Astrocyte (in vitro differentiated cells and primary cell): ENCODE data around the gene KIAA0753. TPM values are rescaled to one million over a fixed set of nuclear protein-coding genes. Genes with fewer than 3 reads are reported as not detected.

Experiments
- DNase-seq: peaks from one replicate; pipeline ENCODE4 v3.0.0-alpha.2; 2010; ENCODE audit warnings: low read depth
- FAIRE-seq: peaks from 2 replicates; lab custom pipeline; 2011; peaks lifted over from hg19 to GRCh38; lab: Jason Lieb, UNC
- H2AFZ ChIP-seq: 2 replicates; pipeline ENCODE4 v1.6.0; 2012; ENCODE audit warnings: low read depth, low read length, inconsistent platforms
- H3K27ac ChIP-seq: 2 replicates; pipeline ENCODE4 v1.5.1; 2011; ENCODE audit warnings: low read depth, low read length, inconsistent platforms
- H3K27me3 ChIP-seq: 2 replicates; pipeline ENCODE4 v1.6.0; 2011; ENCODE audit warnings: low read length, inconsistent platforms; ENCODE audit not compliant: insufficient read depth
- H3K36me3 ChIP-seq: 2 replicates; pipeline ENCODE4 v1.5.1; 2011; ENCODE audit warnings: low read length, inconsistent platforms; ENCODE audit not compliant: insufficient read depth
- H3K4me1 ChIP-seq: 2 replicates; pipeline ENCODE4 v1.5.1; 2011; ENCODE audit warnings: low read length, inconsistent platforms; ENCODE audit not compliant: insufficient read depth
- H3K4me2 ChIP-seq: 2 replicates; pipeline ENCODE4 v1.6.0; 2012; ENCODE audit warnings: low read length, inconsistent platforms
- H3K4me3 ChIP-seq: 2 replicates; pipeline ENCODE4 v1.5.1; 2011; ENCODE audit warnings: low read depth, mild to moderate bottlenecking, low read length, inconsistent platforms; ENCODE audit not compliant: insufficient read depth
- H3K79me2 ChIP-seq: 2 replicates; pipeline ENCODE4 v1.6.0; 2012; ENCODE audit warnings: mild to moderate bottlenecking, low read length, inconsistent platforms; ENCODE audit not compliant: insufficient read depth
- H3K9ac ChIP-seq: 2 replicates; pipeline ENCODE4 v1.6.0; 2012; ENCODE audit warnings: mild to moderate bottlenecking, low read length, inconsistent platforms
- H3K9me3 ChIP-seq: 2 replicates; pipeline ENCODE4 v1.5.1; 2012; ENCODE audit warnings: low read depth, mild to moderate bottlenecking, low read length, inconsistent platforms; ENCODE audit not compliant: insufficient read depth
- H4K20me1 ChIP-seq: 2 replicates; pipeline ENCODE4 v1.6.0; 2012; ENCODE audit warnings: low read length, inconsistent platforms; ENCODE audit not compliant: insufficient read depth
- H3K27ac Mint-ChIP-seq: one replicate; pipeline ENCODE4 v1.8.0; 2021; ENCODE audit warnings: mild to moderate bottlenecking, mixed read lengths; ENCODE audit not compliant: unreplicated experiment
- H3K27me3 Mint-ChIP-seq: one replicate; pipeline ENCODE4 v1.8.0; 2021; ENCODE audit warnings: low read depth, mixed read lengths; ENCODE audit not compliant: unreplicated experiment
- H3K36me3 Mint-ChIP-seq: one replicate; pipeline ENCODE4 v1.8.0; 2021; ENCODE audit warnings: low read depth, mixed read lengths; ENCODE audit not compliant: unreplicated experiment
- H3K4me1 Mint-ChIP-seq: one replicate; pipeline ENCODE4 v1.8.0; 2021; ENCODE audit warnings: low read depth, mixed read lengths; ENCODE audit not compliant: unreplicated experiment
- H3K4me3 Mint-ChIP-seq: one replicate; pipeline ENCODE4 v1.8.0; 2021; ENCODE audit warnings: mild to moderate bottlenecking, moderate library complexity, mixed read lengths; ENCODE audit not compliant: unreplicated experiment
- H3K9me3 Mint-ChIP-seq: one replicate; pipeline ENCODE4 v1.8.0; 2021; ENCODE audit warnings: mild to moderate bottlenecking, mixed read lengths; ENCODE audit not compliant: unreplicated experiment
- CTCF ChIP-seq: IDR thresholded peaks from 2 replicates; pipeline ENCODE4 v1.5.1; 2011; ENCODE audit warnings: low read depth, mild to moderate bottlenecking, inconsistent platforms, low read length, moderate library complexity; ENCODE audit not compliant: insufficient read depth
- EZH2 ChIP-seq: IDR thresholded peaks from 2 replicates; pipeline ENCODE4 v1.6.1; 2012; ENCODE audit warnings: mild to moderate bottlenecking, low read length, inconsistent platforms; ENCODE audit not compliant: insufficient read depth
- total RNA-seq: library from RNA; stranded (reverse); gene quantifications from 2 replicates; pipeline ENCODE4 v1.2.1, GENCODE V29; 2021

The KIAA0753 gene
- total RNA-seq, 1 donor from 2014 or later, result 25.4 TPM

DNA sequence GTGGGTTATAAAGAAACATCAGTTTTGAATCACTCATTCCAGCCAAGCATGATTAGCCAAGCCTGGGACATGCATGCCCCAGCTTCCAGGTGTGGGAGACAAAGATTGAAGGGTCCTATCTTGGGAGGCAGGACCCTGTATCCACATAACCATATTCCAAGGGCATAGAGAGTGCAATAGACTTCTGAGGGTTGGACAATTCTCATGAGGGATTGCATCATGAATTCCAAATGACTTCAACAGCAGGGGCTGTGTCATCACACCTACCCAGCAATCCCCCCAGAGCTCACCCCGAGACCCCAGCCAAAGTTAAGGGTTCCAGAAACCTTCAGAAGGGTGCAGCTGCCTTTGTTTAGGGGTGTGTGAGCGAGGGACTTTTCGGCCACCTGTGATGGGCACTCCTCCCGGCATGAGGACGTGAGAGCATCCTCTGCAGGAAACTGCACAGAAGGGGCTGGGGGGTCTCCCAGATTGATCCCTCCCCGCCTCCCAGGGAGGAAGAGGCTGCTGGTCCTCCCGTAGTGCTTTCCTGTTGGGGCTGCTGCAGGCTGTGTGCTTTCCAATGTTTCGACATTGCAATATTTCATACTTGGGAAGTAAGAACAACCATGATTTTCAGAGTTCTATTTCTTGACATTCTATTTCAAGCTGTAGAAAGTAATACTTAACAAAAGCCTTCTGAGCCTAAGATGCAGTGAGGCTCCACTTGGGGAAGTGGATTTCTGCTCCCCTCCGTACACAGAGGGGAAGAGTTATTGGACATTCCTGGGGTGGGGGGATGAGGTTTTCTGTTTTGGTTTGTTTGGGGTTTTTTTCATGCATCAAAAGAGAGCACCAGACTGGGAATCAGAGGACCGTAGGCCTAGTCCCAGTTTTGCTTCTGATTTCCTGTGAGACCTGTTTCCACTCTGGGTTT lies 70.9 kb downstream of the KIAA0753 start:
- no peaks in the 10 kb centered on the region for H3K9me3 ChIP-seq
- no peaks in the 10 kb centered on the region for H3K36me3 ChIP-seq
- no peak for DNase-seq
- Mint-ChIP-seq H3K4me1 (peaks cover 11% of the 10 kb centered on the region), H3K27me3 (peaks cover 19% of the 10 kb centered on the region), H3K36me3 (no peaks in the 10 kb centered on the region), H3K4me3 (no peak overlapping the region), H3K27ac (peak overlapping the region; percentile 63), H3K9me3 (peaks cover 2% of the 10 kb centered on the region)
- H3K4me2 ChIP-seq, result no peak overlapping the region
- H4K20me1 ChIP-seq, result no peaks in the 10 kb centered on the region
- H3K4me1 ChIP-seq, result peaks cover 6% of the 10 kb centered on the region
- no peak overlapping the region for H3K4me3 ChIP-seq
- H3K27me3 ChIP-seq, result no peaks in the 10 kb centered on the region
- H3K27ac ChIP-seq, result no peak overlapping the region
- no peak for FAIRE-seq
- no peak overlapping the region for H2AFZ ChIP-seq
- TF ChIP-seq EZH2, result no peak
- no peak for TF ChIP-seq CTCF
- no peaks in the 10 kb centered on the region for H3K79me2 ChIP-seq
- no peak overlapping the region for H3K9ac ChIP-seq

- Mint-ChIP-seq H3K4me1 (peaks cover 5% of the 10 kb centered on the region), H3K27ac (no peak overlapping the region), H3K4me3 (no peak overlapping the region), H3K9me3 (no peaks in the 10 kb centered on the region), H3K27me3 (peaks cover 19% of the 10 kb centered on the region), H3K36me3 (no peaks in the 10 kb centered on the region)
- no peak overlapping the region for H3K4me3 ChIP-seq
- no peak overlapping the region for H3K27ac ChIP-seq
- no peaks in the 10 kb centered on the region for H3K4me1 ChIP-seq
- no peaks in the 10 kb centered on the region for H3K9me3 ChIP-seq
- no peak overlapping the region for H3K9ac ChIP-seq
- H4K20me1 ChIP-seq, result no peaks in the 10 kb centered on the region
- no peak overlapping the region for H2AFZ ChIP-seq
- TF ChIP-seq CTCF (no peak), EZH2 (no peak)
- H3K27me3 ChIP-seq, result no peaks in the 10 kb centered on the region
- H3K4me2 ChIP-seq, result no peak overlapping the region
- H3K36me3 ChIP-seq, result no peaks in the 10 kb centered on the region
- FAIRE-seq, result no peak
- H3K79me2 ChIP-seq, result no peaks in the 10 kb centered on the region
- DNase-seq, result no peak
Measured at GRCh38 chr17:6568184-6568758, 72.2 kb downstream of the KIAA0753 start.
